ENCODE results near the gene MTSS2.

Gene MTSS2

DNA sequence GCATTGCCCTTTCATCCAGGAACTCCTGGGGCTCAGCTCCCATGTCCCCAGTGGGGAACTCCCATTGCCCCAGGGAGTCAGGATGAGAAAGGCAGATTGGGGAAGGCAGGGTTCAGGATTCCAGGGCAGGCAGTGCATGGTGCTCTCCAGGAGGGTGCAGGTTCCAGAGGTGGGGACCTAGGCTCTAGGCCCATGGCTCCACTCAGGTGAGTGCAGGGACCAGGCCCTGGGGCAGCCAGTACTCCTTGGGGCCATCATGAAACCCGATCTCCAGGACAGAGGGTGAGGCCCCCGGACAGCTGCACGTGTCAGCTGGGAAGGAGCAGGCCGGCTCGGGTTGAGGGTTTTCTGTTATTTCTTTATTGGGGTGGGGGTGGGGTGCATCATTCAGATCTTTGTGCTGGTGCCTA, 1.3 kb upstream of the MTSS2 start:
- DNase-seq (ENCODE audit: low read depth in 2 of 2) = no peak

DNA sequence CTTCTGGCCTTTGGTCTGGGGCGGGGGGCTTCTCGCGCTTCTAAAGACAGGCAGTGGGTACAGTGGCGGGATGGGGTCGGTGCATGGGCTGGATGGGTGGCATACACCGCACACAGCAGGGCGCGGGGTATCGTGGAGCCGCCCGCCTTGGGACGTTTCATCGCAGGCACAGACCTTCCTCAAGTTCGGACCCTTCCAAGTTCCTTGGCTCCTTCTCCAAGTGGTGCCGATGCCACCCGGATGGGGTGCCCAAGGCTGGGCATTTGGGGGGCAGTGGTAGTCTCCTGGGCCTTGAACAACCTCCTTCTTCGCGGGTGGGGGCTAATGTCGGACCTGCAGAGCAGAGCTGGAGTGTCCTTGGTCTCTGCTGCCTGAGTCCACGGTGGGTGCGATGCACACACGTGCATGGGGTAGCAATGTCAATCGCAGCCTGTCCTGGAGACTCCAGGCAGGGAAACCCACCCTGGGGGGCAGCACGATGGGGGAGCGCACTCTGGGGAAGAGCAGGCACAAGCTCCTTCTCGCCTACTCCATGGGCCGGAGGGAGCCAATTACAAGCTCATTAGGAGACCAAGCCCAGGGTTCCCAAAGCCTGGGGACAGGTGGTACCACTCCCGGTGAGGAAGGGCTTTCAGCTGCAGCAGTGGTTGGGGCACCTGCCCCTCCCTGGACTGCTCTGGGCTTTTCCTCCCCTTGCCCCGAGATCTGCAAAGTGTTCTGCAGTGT, 686 bp upstream of the MTSS2 start:
- no peak for DNase-seq (ENCODE audit: low read depth in 2 of 2)

DNA sequence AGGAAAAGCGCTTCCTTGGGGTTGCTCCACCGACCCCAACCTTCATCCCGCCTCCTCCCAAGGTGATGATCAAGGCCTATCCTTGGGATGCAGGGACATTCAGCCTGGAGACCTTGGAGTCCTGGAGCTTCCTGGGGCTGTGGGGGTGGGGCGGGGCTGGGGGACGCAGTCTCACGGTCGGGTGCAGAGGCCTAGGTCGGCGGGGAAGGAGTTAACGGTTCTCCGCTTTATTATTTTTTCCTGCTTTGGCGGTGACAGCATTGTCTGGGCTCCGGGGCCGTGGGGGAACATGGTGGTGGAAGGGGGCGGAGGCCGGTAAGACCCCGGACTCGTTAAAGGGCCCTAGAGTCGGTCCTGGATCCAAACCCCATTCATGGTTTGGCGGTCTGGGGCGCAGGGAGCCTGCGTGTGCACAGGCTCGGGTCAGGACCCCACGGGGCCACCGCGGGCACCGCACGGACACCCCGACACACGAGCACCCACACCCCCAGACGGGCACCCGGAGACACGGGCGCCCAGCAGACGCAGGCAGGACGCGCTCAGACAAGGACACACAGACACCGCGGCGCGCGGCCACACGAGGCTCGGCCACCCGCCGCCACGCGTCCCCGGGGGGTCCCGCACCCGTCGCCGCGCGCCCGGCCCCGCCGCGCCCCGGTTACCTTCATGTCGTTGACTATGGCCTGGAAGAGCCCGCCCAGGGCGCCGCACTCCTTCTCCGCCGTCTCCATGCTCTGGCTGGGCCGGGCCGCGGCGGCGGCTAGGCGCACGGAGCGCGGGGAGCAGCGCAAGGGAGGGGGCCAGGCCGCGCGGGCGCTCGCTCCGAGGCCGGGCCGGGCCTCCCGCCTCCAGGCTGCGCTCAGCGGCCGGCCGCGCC, 554 bp downstream of the MTSS2 start:
- no peak for DNase-seq (ENCODE audit: low read depth in 2 of 2)

DNA sequence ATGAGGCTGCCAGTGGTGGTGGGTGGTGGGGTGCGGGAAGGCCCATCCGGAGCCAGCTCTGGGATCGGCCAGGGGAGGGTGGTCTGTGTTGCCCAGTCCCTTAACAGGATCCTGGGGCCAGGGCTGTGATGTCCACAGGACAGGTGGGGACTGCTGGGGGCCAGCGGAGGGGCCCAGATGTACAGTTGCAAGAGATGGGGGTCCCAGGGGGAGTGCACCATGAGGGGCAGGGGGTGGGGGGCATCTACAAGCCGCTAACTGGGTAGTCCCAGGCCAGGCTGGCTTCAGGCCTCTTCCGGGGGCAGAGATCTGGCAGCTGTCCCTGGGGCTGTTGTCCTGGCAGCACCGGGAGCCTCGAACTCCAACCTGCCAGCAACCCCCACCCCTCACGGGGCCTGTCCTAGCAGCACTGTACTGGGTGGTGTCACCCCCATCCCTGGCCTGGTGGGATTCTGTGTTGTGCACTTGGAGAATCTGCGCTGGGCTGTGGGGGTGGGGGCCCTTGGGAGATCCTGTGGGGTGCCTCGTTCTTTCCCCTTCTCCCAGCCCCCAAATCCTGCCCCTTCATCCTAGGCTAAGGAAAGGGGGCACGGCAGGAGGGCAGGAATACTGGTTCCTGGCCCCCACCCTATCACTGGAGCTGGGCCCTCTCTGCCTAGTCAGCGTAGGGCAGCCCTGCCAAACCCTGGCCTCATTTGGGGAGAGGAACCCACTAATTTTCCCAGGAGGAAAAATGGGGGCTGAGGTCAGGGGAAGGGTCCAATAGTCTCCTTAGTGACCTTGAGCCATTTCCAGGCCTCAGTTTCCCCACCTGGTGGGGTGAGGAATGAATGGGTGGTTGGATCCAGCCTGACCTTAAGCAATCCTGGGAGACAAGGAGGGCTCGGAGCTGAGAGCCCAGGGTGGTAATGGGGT, 1.4 kb downstream of the MTSS2 start:
- DNase-seq (ENCODE audit: low read depth in 2 of 2) = no peak

DNA sequence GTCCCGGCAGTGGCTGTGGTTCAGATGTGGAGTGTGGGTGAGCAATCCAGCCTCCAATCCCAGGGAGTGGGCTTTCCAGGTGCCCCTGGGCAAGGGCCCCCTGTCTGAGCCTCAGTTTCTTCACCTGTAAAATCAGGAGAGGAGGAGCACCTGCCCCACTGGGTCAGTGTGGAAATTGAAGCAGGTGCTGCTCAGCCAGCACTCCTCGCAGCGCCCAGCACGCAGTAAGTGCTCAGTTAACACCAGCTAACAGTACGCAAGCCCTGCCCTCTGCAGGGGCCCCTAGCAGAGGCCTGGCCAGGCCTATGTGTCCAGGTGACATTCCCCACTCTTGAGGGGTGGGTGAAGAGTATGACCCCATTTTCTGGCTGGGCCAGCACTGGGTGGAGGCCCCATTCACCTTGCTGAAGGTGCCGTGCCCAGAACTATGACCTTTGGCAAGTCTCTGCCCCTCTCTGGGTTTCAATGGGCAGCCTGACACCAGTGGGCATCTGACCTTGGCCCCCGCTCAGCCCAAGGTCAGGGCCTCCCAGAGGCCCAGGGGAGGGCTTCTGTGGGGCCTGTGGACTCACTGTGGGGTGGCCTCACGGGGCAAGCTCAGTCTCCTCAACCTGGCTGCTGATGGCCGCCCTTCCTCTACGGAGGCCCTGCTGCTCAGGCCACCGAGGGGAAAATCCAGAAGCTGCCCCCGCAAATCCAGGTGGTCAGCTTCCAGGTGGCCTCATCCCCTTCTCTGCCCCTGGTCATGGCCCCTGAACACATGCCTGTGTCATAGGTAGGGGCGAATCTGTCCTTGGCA, 2.5 kb downstream of the MTSS2 start:
- DNase-seq (ENCODE audit: low read depth in 2 of 2) = no peak

DNA sequence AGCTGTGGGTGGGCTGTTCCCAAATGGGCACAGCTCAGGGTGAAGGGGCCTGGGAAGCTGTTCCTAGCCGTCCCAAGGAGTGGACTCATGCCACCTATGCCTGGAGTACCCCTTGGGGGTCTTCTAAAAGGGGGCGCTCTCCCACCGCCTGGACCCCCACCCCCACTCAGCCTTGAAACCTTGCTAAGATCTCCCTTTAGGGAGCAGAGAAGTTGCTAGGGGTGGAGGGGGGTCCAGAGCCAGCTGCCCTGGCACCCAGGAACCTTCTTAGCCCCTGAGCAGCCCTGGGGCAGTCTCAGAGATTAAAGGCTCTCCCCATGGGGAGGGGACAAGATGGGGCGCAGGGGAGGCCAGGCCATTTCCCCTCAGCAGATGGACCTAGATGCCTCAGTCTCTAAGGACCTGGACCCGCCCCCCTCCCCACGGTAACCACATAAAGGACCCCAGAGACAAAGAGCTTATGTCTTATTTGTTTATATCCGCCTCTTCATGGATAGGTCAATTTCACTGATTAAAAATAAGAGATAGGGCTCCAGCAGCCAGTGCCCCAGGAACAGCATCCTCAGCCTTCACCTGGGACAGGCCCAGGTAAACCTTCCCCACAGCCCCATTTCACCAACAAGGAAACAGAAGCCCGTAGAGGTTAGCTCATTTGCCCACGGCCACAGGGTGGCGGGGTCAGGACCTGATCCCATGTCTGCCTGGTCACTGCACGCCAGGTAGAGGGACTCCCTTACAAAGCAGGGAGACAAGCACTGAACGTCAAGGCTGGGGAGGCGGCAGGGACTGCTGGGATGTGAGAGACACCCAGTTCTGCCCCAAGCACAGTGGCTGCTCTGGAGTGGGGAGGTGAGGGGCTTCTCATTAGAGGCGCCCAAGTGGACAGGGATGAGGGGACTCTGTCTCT, 3.4 kb downstream of the MTSS2 start:
- DNase-seq (ENCODE audit: low read depth in 2 of 2) = no peak

DNA sequence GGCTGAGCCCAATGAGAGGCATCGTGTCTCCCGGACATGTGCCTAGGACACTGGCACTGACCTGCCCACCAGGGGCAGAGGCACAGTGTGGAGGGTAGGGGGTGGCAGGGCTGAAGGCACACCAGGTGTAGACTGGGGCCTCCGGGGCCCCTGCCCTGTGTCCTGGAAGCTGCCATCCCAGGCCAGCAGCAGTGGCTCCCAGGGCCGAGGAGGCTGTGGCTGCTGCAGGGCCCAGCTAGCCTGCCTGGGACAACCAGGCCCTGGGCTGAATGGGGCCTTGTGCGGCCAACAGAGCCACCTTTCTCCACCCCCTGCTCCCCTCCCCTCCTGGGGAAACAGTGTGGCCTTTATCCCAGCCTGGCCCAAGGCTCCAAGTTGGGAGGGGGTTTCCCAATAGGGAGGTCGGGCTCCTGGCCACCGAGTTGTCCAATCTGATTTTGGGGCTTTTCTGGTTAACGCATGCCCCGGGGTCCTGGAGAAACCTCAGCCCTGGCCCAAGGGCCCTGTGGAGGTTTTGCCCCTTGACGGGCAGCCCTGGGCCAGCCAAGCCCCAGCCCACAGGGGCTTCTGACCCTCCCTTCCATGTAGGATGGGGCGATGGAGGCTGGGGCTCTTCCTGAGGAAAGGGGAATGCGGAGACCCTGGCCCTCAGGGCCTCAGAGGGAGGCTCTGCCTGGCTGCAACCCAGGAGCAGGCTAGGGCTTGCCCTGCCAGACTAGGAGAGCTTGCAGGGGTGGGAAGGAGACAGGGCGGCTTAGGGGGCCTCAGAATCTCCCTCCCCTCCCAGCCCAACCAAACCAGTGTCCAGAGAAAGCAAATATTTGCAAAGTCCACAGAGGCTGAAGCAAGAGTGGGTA, 4.2 kb downstream of the MTSS2 start:
- no peak for DNase-seq (ENCODE audit: low read depth in 2 of 2)

DNA sequence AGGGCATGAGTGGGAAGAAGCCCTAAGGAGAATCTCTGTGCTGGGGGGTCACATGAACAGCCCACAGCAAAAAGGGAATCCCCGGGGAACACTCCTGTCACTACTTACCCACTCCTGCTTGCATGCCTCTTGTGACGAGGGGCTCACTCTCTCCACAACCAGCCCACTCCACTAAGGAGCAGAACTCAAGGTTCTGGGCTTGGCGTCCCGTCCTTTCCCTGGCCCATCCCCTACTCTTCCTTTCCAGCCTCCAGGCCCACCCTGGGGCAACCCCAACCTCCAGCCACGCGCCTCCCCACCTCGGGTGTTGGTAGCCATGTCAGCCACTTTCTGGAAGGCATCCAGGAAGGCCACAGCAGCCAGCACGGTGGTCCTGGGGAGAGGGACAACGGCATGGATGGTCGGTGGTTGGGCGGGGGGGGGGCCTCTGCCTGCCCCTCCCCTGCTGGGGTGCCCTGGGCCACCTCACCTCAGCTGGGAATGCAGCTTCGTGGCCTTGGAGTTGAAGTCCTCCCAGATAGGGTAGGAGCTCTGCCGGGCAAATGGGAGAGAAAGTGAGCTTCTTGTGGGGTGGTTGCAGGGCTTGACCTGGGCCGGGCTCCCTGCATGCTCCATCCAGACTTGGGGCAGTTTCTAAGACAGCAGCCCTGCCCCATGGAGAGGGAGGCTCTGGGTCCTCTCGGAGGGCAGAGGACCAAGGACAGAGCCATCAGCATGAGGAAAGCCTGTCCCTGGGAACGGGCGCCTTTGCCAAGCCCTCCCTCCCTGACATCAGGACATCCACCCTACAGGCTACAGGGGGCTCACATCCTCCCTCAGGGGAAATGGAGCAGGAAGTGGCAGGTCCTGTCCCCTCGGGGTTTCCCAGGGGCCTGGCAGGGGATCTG, 5.1 kb downstream of the MTSS2 start:
- no peak for DNase-seq (ENCODE audit: low read depth in 2 of 2)

DNA sequence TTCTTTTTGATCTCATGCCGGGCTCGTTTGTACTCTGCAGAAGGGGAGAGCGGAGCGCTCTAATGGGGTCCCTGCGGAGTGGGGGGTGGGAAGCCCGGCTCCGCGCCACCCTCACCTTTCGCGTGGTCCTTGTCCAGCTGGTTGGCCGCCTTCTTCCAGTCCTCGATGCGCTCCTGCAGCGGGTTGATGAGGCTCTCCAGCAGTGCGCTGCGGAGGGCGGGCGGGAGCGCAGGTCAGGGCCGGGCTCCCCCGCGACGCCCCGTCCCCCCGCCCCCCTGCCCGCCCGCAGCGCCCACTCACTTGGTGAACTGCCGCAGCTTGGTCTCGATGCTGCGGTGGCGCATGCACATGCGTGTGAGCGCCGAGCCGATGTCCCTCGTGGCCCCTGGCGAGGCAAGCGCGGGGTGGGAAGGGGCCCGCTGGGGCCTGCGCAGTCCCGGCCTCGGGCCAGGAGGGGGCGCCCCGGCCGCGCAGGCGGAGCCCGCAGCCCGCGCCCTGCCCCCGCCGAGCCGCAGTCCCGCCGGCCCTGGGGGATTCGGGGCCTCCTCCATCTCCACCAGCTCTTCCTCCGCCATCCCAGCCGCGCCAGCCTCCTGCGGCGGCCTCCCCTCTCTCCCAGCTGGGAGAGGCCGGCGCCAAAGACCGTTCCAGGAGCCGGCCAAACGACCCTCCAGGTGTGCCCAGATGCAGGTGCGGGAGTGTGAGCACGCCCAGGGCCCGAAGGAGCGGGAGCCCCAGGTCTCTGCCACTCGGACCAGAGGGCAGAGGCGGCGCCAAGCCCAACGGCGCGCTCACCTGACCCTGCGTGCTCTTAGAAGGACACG, 6.0 kb downstream of the MTSS2 start:
- DNase-seq (ENCODE audit: low read depth in 2 of 2) = no peak

DNA sequence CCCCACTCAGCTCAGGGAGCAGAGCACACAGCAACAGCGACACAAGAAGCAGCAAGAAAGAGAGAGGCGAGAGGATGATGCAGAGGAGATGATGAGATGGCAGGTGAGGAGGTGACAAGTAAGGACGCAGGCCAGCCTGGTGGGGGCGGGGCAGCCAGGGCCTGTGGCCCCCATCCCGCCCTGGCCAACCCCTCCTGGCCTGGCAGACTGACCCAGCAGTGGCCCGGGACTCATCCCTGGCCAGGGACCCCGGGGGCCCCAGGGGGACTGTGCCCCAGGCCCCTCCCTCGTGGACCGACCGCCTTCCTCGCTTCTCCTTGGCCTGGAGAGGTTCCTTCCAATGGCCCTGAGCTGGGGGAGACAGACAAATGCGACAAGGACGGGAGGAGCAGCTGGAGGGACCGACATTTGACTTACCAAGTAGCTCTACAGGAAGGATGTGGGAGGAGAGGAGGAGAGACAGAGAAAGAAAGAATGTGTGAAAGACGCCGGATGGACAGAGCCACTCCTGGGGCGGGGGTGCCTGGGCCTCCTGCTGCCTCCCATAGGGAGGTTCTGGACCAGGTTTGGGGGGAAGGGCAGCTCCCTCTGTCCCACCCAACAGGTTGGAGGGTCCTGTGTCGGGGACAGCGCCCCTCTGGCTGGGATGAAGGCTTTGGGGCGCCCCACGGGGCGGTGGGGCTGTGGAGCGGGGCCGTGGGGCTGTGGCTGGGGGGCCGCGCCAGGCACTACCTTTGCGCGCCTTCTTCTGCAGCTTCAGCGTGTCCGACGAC, 6.8 kb downstream of the MTSS2 start:
- no peak for DNase-seq (ENCODE audit: low read depth in 2 of 2)

DNA sequence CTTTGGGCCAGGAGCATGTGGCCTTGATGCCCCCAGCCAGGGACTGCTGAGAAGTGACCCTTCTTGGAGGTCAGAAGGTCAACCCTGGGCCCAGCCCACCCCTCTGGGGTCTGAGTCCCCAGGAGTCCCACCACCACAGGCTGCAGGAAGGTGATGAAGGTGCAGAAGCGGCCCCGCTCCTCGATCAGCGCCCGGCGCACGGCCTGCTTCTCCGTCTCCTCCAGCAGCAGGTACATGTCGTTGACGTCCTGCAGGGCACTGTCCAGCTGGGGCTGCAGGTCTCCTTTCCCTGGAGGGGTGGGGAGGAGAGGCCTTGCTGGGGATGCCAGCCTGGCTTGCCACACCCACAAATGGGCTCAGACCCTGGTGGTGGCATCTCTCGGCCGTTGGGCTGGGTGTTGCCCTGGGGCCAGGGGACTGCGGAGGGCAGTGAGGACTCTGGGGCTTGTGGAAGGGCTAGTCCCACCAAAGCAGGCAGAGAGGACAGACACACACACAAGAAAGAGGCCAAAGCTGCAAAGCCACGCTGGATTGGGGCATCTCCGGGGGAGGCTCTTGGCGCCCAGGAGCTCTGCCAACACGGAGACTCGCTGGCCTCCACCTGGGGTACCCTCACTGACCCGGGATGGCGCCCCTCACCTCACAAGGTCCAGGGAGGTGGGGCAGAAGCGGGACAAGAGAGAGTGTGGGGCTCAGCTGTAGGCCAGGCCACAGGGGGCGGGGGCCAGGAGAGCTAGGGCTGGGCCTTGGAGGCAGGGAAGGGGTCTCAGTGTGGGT, 7.5 kb downstream of the MTSS2 start:
- DNase-seq (ENCODE audit: low read depth in 2 of 2) = no peak

DNA sequence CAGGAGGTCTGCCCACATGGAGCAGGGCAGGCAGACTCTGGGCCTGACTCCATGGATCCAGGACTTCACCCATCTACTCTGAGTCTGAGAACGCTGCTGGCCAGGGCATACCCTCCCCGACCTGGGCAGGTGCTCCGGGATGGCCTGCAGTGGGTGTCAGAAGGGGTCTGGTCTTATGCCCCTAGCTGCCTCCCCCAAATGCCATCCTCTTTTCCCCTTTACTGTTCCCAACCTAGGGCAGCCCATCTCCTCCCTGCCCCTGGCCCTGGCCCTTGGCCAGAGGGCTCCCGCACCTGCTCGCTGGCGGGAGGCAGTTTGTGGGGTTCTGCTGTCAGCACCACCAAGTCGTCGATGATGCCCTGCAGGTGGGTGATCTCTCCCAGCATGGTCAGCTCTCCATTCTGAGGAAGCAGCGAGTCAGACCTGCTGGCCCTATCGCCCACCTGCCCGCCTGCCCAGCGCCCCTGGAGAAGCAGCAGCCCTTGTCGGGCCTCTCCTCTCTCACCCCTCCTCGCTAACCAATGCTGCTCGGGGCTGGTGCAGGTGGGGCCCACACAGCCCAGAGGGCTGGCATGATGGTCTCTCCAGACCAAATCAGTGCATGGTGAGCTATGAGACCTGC, 8.2 kb downstream of the MTSS2 start:
- DNase-seq (ENCODE audit: low read depth in 2 of 2) = no peak

DNA sequence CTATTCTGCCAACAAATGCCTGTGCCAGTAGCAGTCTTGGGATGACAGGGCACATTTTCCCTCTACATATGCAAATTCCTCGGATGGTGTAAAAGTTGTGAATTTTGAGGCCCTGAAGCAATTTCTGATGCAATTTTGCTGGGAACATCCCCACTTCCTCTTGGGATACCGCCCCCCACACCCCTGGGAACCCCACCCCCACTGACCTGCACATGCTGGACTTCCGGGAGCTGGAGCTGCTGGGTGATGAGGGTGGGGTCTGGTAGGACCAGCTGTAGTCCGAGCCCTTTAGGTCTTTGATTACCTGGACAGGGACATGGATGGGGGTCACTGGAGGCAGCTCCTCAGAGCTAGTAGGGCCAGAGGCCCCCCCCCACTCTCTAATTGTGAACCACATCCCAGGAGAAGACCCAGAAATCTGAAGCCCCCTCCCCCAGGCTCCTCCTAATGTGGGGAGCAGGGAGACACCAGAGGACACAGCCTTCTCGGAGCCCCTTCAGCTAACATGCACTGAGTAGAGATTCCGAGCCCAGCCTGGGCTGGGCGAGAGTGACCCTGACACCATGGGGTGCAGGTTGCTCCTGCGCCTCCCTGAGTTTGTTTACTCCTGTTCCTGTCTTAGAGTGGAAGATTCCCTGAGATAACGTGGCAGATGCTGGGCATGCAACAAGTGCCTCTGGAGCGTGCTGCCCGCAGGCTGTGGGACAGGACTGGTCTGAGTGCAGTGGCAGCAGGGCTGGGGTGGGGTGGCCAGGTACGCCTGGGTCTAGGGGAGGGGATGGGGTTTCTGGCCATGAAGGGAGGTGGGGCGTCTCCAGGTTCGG, 9.0 kb downstream of the MTSS2 start:
- DNase-seq (ENCODE audit: low read depth in 2 of 2) = no peak

DNA sequence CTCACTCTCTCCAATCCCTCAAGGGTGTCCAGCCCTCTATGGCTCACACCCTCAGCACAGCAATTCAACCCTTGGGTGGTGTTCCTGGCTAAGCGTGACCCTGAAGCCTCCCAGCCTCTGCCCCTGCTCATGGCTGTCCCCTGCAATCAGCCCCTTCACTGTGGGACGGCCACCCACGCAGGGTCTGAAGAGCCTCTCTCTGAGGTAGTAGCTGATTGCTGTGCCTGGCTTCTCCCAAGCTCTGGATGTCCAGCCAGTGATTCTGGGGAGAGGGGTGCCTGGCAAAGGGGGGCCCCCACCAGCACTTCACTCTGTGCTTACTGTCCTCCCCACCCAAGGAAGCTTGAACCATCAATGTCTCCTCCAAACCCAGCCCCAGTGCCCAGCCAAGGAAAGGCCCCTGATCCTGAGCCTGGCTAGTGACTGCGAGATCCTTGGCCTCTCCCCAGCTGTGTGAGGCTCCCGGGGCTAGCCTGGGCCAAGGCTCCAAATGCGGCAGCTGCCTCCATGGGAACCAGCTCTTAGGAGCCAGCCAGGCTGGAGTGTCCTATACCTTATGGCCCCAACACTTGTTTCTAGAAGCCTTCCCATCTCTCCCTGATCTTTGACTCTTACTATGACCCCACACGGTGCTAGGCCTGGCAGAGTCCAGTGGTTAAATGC, 9.9 kb downstream of the MTSS2 start:
- no peak for DNase-seq (ENCODE audit: low read depth in 2 of 2)

Data from fibroblast of skin of left quadriceps (primary cell).